NOMO-1 treated with DMSO at 0.1 percent for 48 hours (cell line): Measurements from ENCODE around the gene WDR76.
A peak's percentile ranks its signal among the peaks of the same experiment; 100 is the strongest.
"Not testable (repeated sequence)": the region's sequence is repeated elsewhere in the genome, so short reads cannot be mapped to it uniquely, and the experiment has no call there.

Experiments
- DNase-seq: peaks from one replicate; lab custom pipeline; 2025; ENCODE audit not compliant: unreplicated experiment; lab: John Stamatoyannopoulos, UW

WDR76 gene

GRCh38 chr15:43815064-43815463, 11.7 kb upstream of the WDR76 start:
- not testable (repeated sequence) for DNase-seq

DNA sequence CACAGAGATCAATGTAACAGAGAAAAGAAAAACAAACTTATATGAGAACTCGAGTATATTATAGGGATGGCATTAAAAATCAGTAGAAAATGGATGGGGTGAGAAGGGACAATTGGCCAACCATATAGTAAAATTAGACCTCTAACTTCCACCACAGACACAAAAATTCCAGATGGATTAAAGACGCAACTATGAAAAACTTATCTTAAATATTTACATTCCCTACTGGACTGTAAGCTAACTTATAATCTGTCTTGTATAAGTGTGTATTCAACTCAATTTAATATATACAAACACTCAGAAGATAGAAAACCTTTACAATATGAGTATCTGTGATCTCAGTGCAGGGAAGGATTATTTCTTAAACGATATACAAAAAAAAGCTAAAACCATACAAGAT, 5.3 kb upstream of the WDR76 start:
- no peak for DNase-seq

GRCh38 chr15:43824302-43825246, 2.2 kb upstream of the WDR76 start, which contains the start of gene MFAP1:
Gene MFAP1, minus strand, starts transcription at chr15:43824690. Its CDS starts 121 bp downstream, at chr15:43824569.
- peak; percentile 95 for DNase-seq

DNA sequence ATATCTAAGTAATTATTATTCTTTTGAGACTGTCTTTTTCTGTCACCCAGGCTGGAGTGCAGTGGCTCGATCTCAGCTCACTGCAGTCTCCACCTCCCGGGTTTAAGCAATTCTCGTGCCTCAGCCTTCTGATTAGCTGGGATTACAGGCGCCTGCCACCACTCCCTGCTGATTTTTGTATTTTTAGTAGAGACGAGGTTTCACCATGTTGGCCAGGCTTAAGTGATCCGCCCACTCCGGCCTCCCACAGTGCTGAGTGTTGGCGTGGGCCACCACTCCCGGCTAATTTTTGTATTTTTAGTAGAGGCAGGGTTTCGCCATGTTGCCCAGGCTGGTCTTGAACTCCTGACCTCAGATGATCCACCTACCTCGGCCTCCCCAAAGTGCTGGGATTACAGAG, 1.5 kb upstream of the WDR76 start:
- not testable (repeated sequence) for DNase-seq

GRCh38 chr15:43826029-43826507, 734 bp upstream of the WDR76 start:
- no peak for DNase-seq

DNA sequence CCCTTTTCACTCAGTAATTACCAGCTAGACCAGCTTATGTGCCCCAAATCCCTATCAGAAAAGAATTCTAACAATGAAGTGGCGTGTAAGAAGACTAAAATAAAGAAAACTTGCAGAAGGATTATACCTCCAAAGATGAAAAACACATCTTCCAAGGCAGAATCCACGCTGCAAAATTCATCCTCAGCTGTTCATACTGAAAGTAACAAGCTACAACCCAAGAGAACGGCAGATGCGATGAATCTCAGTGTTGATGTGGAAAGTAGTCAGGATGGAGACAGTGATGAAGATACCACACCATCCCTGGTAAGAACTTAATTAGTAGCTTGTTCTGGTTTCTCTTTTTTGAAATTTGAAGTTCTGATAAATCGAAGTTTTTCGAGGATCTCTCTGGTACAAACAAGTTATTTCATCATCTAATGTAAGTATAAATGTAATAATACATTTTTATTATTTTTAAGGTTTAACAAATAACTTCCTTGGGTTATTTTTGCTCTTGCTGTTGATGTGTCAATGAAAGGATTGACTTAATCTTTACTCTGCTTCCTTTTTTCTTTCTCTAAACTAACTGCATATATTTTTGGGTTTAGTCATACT, 1.4 kb downstream of the WDR76 start:
- DNase-seq, result peak; percentile 2

DNA sequence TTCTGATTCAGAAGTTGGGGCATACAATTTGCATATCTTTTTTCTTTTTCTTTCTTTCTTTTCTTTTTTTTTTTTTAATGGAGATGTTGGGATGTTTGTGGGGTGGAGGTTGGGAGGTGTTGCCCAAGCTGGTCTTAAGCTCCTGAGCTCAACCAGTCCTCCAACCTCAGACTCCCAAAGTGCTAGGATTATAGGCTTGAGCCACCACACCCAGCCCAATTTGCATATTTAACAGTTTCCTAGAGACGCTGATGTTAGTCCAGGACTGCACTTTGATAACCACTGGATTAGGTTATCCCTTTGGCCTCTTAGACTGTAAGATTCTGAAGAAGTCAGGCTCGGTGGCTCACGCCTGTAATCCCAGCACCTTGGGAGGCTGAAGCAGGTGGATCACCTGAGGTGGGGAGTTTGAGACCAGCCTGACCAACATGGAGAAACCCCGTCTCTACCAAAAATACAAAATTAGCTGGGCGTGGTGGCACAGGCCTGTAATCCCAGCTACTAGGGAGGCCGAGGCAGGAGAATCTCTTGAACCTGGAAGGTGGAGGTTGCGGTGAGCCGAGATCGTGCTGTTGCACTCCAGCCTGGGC, 3.2 kb downstream of the WDR76 start:
- DNase-seq, result not testable (repeated sequence)

DNA sequence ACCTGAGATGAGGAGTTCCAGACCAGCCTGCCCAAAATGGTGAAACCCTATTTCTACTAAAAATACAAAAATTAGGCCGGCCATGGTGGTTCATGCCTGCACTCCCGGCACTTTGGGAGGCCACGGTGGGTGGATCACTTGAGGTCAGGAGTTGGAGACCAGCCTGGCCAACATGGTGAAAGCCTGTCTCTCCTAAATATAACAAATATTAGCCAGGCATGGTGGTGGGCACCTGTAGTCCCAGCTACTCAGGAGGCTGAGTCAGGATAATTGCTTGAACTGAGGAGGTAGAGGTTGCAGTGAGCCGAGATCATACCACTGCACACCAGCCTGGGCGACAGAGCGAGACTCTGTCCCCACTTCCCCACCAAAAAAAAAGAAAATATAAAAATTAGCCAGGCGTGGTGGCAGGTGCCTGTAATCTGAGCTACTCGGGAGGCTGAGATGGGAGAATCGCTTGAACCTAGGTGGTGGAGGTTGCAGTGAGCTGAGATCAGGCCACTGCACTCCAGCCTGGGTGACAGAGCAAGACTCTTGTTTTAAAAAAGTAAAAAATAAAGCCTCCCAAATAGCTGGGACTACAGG, 4.0 kb downstream of the WDR76 start:
- DNase-seq, result not testable (repeated sequence)

DNA sequence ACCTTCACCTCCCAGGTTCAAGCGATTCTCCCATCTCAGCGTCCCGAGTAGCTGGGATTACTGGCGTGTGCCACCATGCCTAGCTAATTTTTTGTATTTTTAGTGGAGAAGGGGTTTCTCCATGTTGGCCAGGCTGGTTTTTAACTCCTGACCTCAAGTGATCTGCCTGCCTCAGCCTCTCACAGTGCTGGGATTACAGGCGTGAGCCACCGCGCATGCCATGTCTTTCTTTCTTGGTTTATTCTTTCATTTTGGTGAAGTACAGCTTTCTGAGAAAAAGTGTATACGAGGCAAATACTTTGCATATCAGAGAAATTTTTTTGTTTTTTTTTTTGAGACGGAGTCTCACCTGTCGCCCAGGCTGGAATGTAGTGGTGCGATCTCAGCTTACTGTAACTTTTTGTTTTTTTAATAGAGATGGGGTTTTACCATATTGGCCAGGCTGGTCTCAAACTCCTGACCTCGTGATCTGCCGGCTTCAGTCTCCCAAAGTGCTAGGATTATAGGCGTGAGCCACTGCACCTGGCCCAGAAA, 4.8 kb downstream of the WDR76 start:
- DNase-seq, result not testable (repeated sequence)

DNA sequence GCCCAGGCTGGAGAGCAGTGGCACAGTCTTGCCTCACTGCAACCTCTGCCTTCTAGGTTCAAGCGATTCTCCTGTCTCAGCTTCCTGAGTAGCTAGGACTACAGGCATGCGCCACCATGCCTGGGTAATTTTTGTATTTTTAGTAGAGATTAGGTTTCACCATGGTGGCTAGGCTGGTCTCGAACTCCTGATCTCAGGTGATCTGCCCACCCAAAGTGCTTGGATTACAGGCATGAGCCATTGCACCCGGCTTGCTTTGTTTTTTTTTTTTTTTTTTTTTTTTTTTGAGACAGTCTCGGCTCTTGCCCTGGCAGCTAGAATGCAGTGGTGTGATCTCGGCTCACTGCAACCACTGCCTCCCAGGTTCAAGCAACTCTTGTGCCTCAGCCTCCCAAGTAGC, 5.7 kb downstream of the WDR76 start:
- not testable (repeated sequence) for DNase-seq

- DNase-seq, result no peak
Observed at GRCh38 chr15:43845421-43845820, 18.6 kb downstream of the WDR76 start.

GRCh38 chr15:43851251-43851650, 24.4 kb downstream of the WDR76 start:
- DNase-seq, result no peak

DNA sequence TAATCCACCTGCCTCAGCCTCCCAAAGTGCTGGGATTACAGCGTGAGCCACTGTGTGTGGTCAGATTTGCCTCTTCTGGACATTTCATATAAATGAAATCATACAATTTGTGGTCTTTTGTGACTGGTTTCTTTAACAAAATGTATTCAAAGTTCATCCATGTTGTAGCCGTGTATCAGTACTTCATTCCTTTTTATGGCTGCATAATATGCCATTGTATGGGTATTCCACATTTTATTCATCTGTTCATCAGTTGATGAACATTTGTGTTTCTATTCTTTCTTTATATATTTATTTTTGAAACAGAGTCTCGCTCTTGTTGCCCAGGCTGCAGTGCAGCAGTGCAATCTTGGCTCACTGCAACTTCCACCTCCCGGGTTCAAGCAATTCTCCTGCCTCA, 25.8 kb downstream of the WDR76 start:
- DNase-seq, result no peak

GRCh38 chr15:43854801-43855200, 28.0 kb downstream of the WDR76 start:
- DNase-seq, result peak; percentile 18

DNA sequence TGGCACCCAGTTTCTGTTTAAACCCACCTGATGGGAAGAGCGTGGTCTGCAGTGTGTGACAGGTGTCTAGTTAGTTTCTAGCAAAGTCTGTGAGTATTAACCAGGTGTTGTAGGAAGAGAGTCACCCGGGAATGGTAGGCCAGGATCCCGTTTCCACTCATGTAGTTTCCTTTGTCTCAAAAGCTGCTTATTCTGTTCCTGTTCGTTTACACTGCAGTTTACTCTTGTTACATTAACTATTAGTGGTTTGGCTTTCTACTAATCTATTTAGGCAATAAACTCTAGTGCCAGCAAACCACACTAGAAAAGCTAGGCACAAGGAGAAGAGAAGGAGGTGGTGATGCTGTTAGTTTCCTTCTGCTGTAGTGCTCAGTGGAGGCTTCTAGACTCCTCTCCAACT, 32.7 kb downstream of the WDR76 start:
- DNase-seq, result no peak

DNA sequence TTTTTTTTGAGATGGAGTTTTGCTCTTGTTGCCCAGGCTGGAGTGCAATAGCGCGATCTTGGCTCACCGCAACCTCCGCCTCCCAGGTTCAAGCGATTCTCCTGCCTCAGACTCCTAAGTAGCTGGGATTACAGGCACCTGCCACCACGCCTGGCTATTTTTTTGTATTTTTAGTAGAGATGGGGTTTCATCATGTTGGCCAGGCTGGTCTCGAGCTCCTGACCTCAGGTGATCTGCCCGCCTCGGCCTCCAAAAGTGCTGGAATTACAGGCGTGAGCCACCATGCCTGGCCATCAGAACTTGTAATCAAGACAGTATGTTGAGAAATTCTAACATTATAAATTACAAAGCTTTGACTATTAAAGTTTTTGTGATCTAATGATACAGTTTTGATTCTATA, 39.8 kb downstream of the WDR76 start:
- not testable (repeated sequence) for DNase-seq

DNA sequence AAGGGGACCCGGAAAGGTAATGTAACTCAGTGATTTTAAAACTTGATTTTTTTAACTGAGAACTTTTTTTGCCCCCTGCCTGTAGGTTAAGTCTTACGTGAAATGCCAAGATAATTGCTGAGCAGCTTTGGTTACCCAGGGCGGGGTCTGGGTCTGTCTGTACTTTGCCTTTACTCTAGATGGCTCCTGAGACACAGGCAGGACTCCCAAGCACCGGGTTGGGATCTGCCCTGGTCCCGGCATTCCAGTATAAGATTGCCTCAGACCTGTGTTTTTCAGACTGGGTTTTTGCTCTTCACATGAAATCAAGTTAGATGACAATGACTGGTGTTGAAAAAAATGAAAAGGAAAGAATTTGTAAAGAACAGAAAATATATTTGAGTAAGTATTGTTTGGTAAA, 40.3 kb downstream of the WDR76 start:
- no peak for DNase-seq

- peak; percentile 42 for DNase-seq
Observed at GRCh38 chr15:43868406-43868805, 41.6 kb downstream of the WDR76 start.

DNA sequence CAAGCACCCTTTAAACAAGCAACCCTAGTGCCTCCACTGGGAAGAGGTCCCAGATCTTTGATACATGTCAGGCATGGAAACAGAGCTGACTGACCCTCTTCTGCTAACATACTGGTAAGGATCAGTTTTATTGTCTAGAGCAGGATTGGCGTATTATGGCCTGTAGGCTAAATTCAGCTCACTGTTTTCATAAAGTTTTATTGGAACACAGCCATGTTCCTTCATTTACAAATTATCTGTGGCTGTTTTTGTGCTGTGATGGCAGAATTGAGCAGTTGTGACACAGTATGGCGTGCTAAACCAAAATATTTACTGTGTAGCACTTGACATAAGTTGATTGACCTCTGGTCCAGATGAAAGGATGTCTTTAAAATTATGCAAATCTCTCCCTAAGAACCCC, 45.0 kb downstream of the WDR76 start:
- no peak for DNase-seq

GRCh38 chr15:43872416-43873020, 45.7 kb downstream of the WDR76 start:
- peak; percentile 21 for DNase-seq

DNA sequence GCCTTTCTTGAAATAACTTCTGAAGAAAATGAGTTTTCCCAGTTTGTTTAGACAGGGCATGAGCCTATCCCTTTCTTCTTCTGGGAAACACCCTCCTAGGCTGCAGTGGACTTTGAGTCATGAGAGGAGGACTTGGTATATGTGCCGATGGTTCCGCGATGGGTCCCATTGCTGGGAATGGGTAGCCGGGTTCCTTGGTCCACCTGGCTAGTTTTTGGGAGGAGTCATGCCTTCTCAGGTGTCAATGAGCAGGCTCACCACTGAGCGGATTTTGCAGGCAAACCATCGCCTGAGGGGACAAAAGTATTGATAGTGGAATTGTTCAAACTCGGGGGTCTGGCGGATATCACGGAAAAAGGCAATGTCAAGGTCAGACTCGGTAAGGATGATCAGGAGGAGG, 46.8 kb downstream of the WDR76 start:
- DNase-seq, result no peak
